Rectal smooth muscle tissue (tissue), 1 donor: ENCODE data around the gene CDH5.

Experiments
- H3K27ac ChIP-seq: one replicate; pipeline ENCODE4 v1.7.0; 2013; ENCODE audit warnings: low read depth, low read length, inconsistent platforms
- H3K27me3 ChIP-seq: one replicate; pipeline ENCODE4 v1.7.0; 2013; ENCODE audit warnings: low read length; ENCODE audit not compliant: control insufficient read depth, insufficient read depth
- H3K36me3 ChIP-seq: one replicate; pipeline ENCODE4 v1.7.0; 2013; ENCODE audit warnings: low read length; ENCODE audit not compliant: control insufficient read depth, insufficient read depth
- H3K4me1 ChIP-seq: one replicate; pipeline ENCODE4 v1.7.0; 2013; ENCODE audit warnings: low read length; ENCODE audit not compliant: control insufficient read depth, insufficient read depth
- H3K4me3 ChIP-seq: one replicate; pipeline ENCODE4 v1.7.0; 2013; ENCODE audit warnings: low read length
- H3K9ac ChIP-seq: one replicate; pipeline ENCODE4 v1.7.0; 2013; ENCODE audit warnings: low read length

The CDH5 gene

GRCh38 chr16:66335704-66336329 is 30.7 kb upstream of the CDH5 start:
- Histone ChIP-seq H3K9ac (no peak overlapping the region), H3K4me1 (no peaks in the 10 kb centered on the region), H3K4me3 (no peak overlapping the region), H3K27me3 (no peaks in the 10 kb centered on the region), H3K27ac (no peak overlapping the region), H3K36me3 (no peaks in the 10 kb centered on the region)

- Histone ChIP-seq H3K9ac (no peak overlapping the region), H3K36me3 (no peaks in the 10 kb centered on the region), H3K27ac (no peak overlapping the region), H3K4me1 (no peaks in the 10 kb centered on the region), H3K4me3 (no peak overlapping the region), H3K27me3 (no peaks in the 10 kb centered on the region)
Observed at GRCh38 chr16:66337463-66338188, 28.9 kb upstream of the CDH5 start.

GRCh38 chr16:66342294-66342900 is 24.1 kb upstream of the CDH5 start:
- H3K4me1 ChIP-seq = no peaks in the 10 kb centered on the region
- H3K27ac ChIP-seq = no peak overlapping the region
- H3K36me3 ChIP-seq = no peaks in the 10 kb centered on the region
- no peaks in the 10 kb centered on the region for H3K27me3 ChIP-seq
- H3K4me3 ChIP-seq = no peak overlapping the region
- H3K9ac ChIP-seq = no peak overlapping the region

GRCh38 chr16:66344533-66345145 is 21.9 kb upstream of the CDH5 start:
- Histone ChIP-seq H3K9ac (no peak overlapping the region), H3K27me3 (no peaks in the 10 kb centered on the region), H3K36me3 (no peaks in the 10 kb centered on the region), H3K4me1 (no peaks in the 10 kb centered on the region), H3K27ac (no peak overlapping the region), H3K4me3 (no peak overlapping the region)

GRCh38 chr16:66346221-66346620 is 20.3 kb upstream of the CDH5 start:
- no peaks in the 10 kb centered on the region for H3K27me3 ChIP-seq
- H3K4me3 ChIP-seq = no peak overlapping the region

GRCh38 chr16:66352304-66352703 is 14.2 kb upstream of the CDH5 start:
- H3K36me3 ChIP-seq = no peaks in the 10 kb centered on the region
- no peak overlapping the region for H3K27ac ChIP-seq
- no peaks in the 10 kb centered on the region for H3K27me3 ChIP-seq
- no peaks in the 10 kb centered on the region for H3K4me1 ChIP-seq
- H3K9ac ChIP-seq = no peak overlapping the region
- no peak overlapping the region for H3K4me3 ChIP-seq

More at GRCh38 chr16:66346221-66346620, 20.3 kb upstream of the CDH5 start:
- no peaks in the 10 kb centered on the region for H3K4me1 ChIP-seq
- no peak overlapping the region for H3K27ac ChIP-seq
- no peak overlapping the region for H3K9ac ChIP-seq
- H3K36me3 ChIP-seq = no peaks in the 10 kb centered on the region

- no peak overlapping the region for H3K9ac ChIP-seq
- no peaks in the 10 kb centered on the region for H3K27me3 ChIP-seq
- no peak overlapping the region for H3K4me3 ChIP-seq
- no peak overlapping the region for H3K27ac ChIP-seq
- no peaks in the 10 kb centered on the region for H3K36me3 ChIP-seq
- H3K4me1 ChIP-seq = no peaks in the 10 kb centered on the region
Observed at GRCh38 chr16:66353055-66353454, 13.4 kb upstream of the CDH5 start.

GRCh38 chr16:66354034-66354909 is 12.2 kb upstream of the CDH5 start:
- no peaks in the 10 kb centered on the region for H3K4me1 ChIP-seq
- H3K9ac ChIP-seq = no peak overlapping the region
- no peak overlapping the region for H3K27ac ChIP-seq
- no peaks in the 10 kb centered on the region for H3K27me3 ChIP-seq
- no peaks in the 10 kb centered on the region for H3K36me3 ChIP-seq
- no peak overlapping the region for H3K4me3 ChIP-seq

GRCh38 chr16:66355526-66355925 is 11.0 kb upstream of the CDH5 start:
- no peaks in the 10 kb centered on the region for H3K27me3 ChIP-seq
- no peak overlapping the region for H3K9ac ChIP-seq
- no peak overlapping the region for H3K27ac ChIP-seq
- no peaks in the 10 kb centered on the region for H3K4me1 ChIP-seq
- H3K36me3 ChIP-seq = no peaks in the 10 kb centered on the region
- H3K4me3 ChIP-seq = no peak overlapping the region

- H3K36me3 ChIP-seq = no peaks in the 10 kb centered on the region
- no peak overlapping the region for H3K9ac ChIP-seq
Observed at GRCh38 chr16:66357523-66357928, 9.0 kb upstream of the CDH5 start.

GRCh38 chr16:66358231-66358630 is 8.3 kb upstream of the CDH5 start:
- Histone ChIP-seq H3K4me1 (no peaks in the 10 kb centered on the region), H3K36me3 (no peaks in the 10 kb centered on the region), H3K27ac (no peak overlapping the region)

More at GRCh38 chr16:66357523-66357928, 9.0 kb upstream of the CDH5 start:
- Histone ChIP-seq H3K27ac (no peak overlapping the region), H3K27me3 (no peaks in the 10 kb centered on the region), H3K4me1 (no peaks in the 10 kb centered on the region), H3K4me3 (no peak overlapping the region)

GRCh38 chr16:66359012-66359411 is 7.5 kb upstream of the CDH5 start:
- H3K27ac ChIP-seq = no peak overlapping the region
- H3K9ac ChIP-seq = no peak overlapping the region
- no peaks in the 10 kb centered on the region for H3K36me3 ChIP-seq
- H3K27me3 ChIP-seq = no peaks in the 10 kb centered on the region
- H3K4me3 ChIP-seq = no peak overlapping the region
- H3K4me1 ChIP-seq = no peaks in the 10 kb centered on the region

More at GRCh38 chr16:66358231-66358630, 8.3 kb upstream of the CDH5 start:
- no peak overlapping the region for H3K9ac ChIP-seq
- no peak overlapping the region for H3K4me3 ChIP-seq
- H3K27me3 ChIP-seq = no peaks in the 10 kb centered on the region
